Dermis microvascular lymphatic vessel endothelial cell (primary cell): ENCODE results near the gene SMIM38. TPM values are rescaled to one million over a fixed set of nuclear protein-coding genes. Genes with fewer than 3 reads are reported as not detected.
"Not testable (repeated sequence)": the region's sequence is repeated elsewhere in the genome, so short reads cannot be mapped to it uniquely, and the experiment has no call there.

Source experiments
- DNase-seq, 2 donors: peaks; one replicate each; pipeline versions ENCODE4 v3.0.0 to v3.0.0-alpha.2; 2010; ENCODE audit warnings: low read depth in 2 of 2
- total RNA-seq: library from RNA; depleted of rRNA; stranded (reverse); fragments of >200 nt; gene quantifications from 2 replicates; pipeline ENCODE4 v1.2.1, GENCODE V29; 2014

The SMIM38 gene
- total RNA-seq, 1 donor from 2014 or later: not detected

DNA sequence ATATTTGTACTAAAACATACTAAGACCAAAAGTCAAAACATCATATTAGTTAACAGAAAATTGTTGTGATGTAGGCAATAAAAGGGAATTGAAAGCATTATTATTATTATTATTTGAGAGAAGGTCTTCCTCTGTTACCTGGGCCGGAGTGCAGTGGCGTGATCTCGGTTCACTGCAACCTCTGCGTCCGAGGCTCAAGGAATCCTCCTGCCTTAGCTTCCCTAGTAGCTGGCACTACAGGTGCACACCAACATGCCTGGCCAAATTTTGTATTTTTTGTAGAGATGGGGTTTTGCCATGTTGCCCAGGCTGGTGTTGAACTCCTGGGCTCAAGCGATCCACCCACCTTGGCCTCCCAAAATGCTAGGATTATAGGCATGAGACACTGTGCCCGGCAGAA is 15.6 kb upstream of the SMIM38 start:
- not testable (repeated sequence) for DNase-seq

DNA sequence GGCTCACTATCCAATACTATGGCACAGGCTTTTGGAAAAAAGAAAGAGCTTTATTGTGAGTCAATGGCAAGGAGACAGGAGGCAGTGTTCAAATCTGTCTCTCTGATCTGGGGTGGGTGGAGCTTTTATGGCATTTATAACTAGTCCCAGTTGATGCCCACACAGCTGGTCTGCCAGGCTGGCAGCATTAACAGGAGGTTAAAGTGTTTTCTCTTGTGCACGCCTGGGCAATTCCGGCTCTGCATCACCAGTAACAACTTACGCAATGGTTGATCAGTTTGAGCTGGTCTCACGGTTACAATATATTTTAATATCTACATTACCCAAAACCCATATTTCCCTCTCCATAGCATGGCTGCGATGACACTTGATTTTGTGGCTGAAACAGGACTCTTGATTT is 15.1 kb upstream of the SMIM38 start:
- DNase-seq: no peak

DNA sequence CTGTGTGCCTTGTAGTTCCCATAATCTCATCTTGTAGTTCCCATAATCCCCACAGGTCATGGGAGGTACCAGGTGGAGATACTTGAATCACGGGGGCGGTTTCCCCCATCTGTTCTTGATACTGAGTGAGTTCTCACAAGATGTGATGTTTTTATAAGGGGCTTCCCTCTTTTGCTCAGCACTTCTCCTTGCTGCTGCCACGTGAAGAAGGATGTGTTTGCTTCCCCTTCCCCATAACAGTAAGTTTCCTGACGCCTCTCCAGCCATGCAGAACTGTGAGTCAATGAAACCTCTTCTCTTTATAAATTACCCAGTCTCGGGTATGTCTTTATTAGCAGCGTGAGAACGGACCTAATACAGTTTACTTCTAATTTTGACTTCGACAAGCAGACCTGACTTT is 14.0 kb upstream of the SMIM38 start:
- no peak for DNase-seq

DNA sequence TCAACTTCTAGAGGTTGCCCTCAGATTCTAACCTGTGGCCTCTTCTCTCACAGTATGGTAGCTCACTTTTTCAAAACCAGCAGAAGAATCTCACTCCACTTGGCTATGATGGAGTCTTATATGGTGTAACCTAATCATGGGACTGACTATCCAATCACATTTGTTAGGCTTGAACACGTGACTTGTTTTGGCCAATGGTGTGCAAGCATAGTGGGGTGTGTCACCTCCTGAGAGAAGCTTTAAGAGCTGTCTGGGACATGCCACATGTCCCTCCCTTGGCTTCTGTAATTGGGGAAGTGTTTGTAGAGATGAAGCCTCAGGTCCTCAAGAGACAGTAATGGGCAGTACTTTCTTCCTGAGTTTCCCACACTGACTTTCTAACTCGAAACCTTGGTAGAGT is 12.8 kb upstream of the SMIM38 start:
- DNase-seq: no peak

DNA sequence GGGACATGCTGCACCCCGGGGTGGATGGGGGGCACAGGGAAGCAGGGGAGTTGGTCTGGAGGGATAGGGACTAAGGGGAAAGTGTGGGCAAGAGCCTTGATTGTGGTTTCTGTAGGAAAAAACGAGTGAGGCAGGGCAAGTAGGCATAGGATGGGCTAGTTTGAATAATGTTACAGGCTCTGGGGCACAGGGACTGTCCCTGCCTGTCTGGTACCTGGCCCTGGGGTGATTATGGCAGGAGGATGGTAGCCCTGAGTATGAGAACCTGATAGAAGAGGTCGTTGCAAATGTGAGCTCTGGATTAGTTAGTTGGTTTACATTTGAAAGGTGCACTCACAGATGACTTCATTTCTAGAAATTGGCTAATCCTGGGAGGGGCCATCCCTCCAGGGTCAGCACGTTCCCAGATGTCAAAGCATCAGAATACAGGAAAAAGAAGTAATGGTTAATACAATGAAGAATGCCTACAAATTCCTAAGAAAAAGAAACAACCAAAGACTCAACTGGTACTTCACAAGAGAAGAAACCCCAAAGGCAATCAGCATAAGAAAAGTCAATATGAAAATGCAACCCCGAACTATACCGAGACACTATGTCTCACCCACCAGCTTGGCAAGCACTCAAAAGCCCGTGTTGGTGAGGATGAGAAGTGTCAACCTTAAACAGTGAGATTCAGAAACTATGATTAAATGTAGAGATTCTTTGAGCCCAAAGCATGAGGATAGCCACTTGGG is 11.3 kb upstream of the SMIM38 start:
- DNase-seq: no peak

DNA sequence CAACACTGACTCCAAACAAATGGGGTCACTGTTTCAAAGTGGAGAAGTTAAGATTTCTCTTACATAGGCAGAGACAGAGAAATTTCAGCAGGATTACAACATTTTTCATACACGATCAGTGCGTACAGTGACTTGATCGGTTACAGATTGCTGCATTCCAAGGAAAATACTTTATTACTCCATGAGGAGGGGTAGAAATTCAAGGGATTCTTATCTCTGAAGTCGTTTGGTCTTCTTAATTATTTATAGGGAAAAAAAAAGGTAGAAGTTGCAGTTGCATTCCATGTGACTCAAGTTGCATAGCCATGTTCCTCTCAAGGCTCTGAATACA is 10.7 kb upstream of the SMIM38 start:
- no peak for DNase-seq

DNA sequence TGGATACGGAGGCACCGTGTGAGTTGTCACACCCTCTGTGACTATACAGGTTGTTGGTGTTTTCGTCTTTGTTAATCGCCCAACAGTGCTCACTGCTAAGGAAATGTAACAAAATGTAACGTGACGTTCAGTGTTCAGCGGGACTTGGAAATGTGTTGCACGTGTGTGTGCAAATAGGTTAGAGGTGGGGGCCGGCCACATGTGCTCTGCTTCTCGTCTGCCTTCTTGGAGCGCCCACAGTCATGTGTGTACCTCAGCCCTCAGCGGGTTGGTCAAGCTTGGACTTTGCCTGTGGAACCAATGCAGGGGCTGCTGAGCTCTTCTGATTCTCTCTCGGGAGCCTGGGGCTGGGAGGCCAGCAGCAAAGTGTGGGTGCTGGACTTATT is 7.4 kb upstream of the SMIM38 start:
- DNase-seq: no peak

DNA sequence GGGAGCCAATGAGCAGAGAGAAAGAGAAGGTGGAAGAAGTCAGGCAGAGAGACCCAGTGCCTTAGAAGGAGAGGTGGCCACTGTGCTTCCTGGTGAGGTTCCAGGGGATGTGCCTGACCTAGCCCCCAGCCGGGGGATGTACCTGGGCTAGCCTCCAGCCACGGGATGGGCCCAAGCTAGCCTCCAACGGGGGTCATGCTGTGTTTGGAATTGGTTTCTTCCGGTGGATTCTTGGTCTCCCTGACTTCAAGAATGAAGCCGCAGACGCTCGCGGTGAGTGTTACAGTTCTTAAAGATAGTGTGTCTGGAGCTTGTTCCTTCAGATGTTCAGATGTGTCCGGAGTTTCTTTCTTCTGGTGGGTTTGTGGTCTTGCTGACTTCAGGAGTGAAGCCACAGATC is 6.9 kb upstream of the SMIM38 start:
- DNase-seq: no peak

DNA sequence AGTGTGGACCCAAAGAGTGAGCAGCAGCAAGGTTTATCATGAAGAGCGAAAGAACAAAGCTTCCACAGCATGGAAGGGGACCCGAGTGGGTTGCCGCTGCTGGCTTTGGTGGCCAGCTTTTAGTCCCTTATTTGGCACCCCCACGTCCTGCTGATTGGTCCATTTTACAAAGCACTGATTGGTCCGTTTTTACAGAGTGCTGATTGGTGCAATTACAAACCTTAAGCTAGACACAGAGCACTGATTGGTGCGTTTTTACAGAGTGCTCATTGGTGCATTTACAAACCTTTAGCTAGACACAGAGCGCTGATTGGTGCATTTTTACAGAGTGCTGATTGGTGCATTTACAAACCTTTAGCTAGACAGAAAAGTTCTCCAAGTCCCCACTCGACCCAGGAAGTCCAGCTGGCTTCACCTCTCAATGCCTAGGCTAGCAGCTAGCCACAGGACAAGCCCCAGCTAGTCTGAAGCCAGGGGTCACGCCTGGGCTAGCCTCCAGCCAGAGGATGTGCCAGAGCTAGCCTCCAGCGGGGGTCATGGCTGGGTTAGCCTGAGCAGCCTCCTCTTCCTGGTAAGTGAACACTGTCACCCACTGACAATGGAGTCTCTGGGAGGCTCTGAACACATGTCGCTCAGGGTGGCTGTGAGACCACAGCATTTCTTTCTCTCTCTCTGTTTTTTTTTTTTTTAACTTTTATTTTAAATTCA is 6.2 kb upstream of the SMIM38 start:
- DNase-seq: not testable (repeated sequence)

DNA sequence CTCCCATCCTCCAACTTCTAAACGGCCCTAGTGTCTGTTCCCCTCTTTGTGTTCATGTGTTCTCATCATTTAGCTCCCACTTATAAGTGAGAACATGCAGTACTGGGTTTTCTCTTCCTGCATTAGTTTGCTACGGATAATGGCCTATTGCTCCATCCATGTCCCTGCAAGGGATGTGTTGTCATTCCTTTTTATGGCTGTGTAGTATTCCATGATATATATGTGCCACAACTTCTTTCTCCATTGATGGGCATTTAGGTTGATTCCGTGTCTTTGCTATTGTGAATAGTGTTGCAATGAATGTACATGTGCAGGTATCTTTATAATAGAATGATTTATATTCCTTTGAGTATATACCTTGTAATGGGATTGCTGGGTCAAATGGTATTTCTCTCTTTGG is 5.6 kb upstream of the SMIM38 start:
- no peak for DNase-seq

DNA sequence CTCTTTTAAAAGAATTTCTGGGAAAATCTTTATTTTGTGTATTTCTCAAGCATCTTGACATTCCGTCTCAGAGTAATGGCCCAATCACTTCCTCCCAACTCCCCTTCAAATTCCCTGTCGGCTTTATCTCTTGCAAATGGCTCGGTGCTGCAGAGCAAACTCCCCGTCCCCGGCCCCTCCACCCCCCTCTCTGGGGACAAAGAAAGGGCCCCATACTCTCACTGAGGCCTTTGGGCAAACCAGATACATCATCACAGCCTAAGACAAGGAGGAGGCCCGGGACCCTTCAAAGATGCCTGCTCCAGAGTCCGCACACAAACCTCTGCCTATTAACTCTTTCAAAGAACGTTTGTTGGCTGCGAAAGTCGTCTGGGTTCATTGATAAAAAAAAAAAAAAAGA is 3.9 kb upstream of the SMIM38 start:
- no peak for DNase-seq

DNA sequence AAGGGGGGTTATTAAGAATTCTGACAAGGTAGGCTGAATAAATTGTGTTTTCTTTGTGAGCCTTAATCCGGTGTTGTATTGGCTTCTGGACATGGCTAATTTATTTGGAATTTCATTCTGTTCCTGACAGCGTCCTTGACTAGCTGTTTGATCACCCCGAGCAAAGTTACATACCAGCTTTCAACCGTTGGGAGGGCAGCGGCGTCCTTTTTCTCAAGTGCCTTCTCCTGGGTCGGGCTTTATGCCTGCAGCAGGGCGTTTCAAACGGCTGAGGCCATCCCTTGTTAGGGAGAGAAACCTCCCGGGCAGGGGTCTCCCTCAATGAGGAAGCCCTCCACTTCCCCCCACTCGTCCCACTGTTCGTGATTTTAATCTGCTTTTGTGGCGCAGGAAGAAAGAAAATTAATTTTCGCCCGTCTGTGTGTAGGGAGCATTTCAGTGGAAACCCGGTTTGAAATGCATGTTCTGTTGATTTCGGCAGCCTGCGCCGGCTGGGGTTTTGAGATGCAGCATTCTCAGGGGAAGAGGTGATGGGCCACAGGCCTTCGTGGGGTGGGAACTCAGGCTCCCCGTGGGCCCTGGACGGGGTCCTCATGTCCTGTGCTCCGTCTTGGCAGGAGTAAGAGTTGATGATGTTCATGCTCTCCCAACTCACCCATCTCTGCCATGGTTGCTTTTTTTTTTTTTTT is 2.9 kb upstream of the SMIM38 start:
- DNase-seq: no peak

DNA sequence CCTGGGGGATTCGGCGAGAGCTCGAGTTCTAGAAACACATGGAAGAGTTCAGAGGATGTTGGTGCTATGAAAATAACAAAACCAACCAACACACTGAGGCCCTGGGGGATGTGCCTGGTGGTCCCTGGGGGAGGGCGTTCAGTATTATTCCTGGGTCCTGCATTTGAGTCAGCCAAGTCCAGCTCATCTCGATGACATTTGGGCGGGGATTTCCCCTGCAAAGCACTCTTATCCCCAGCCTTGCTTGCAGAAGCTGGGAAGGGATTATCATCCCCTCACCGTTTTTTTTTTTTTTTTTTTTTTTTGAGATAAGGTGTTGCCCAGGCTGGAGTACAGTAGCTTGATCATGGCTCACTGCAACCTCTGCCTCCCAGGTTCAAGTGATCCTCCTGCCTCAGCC is 2.1 kb upstream of the SMIM38 start:
- no peak for DNase-seq

DNA sequence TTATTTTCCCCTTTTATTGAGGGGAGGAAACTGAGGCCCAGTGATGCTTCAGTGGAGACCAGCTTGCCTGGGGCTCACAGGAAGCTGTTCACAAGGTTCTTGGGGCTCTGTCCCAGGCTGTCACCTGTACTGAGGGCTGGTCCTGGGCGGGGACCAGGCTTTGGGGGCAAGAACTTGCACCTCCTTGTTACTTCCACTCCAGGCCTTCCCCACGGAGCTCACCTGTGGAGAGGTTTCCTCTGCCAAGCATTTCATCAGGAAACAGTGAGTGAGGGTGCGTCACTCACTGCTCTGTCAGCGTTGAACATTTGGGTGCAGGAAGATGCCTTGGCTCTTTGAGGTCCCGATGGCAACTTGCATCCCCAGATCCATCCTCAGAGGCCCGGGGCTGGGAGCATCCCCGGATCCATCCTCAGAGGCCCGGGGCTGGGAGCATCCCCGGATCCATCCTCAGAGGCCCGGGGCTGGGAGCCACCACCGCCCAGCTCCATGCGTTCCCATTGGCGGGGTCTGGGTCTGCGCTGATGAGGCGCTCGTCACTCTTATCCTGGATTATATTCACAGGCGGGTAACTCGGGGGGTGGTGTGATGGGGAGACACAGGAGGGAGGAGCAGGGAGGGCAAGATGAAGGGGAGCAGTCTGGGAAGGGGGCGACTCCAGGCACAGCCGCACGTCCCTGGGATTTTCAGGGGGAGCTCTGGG is 1.4 kb upstream of the SMIM38 start:
- no peak for DNase-seq

DNA sequence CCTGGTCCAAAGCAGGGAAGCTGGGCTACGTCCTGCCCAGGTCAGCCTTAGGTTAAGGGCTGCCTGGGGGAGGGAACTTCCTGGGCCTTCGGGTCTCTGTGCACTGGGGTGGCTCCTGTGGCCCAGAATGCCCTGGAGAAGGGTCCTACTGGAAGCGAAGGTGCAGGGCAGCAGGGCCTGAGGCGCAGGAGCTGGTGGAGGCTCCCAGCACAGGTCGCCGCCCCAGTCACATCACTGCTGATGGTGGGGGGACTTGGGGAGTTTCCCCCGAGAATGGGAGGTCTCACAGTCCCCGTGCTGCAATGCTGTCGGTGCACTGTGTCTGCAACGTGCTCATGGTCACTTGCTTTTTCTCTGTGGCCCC is 815 bp upstream of the SMIM38 start:
- no peak for DNase-seq

DNA sequence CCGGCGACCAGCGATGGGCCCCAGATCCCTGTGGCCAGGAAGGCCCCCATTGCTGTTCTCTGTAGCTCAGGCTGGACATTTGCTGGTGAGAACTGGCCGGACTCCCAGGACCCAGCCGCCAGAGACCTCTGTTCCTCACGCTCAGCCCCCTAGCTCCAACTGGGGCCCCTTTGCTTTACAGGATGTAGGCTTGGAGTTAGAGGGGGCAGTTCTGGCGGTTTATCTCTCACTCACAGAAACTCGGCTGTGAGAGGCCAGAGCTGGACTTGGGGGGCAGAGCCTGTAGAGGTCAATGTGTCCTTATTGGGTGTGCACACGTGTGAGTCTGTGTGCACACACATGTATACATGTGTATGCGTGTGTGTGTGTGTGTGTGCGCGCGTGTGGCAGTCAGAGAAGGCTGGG is 502 bp downstream of the SMIM38 start:
- no peak for DNase-seq

DNA sequence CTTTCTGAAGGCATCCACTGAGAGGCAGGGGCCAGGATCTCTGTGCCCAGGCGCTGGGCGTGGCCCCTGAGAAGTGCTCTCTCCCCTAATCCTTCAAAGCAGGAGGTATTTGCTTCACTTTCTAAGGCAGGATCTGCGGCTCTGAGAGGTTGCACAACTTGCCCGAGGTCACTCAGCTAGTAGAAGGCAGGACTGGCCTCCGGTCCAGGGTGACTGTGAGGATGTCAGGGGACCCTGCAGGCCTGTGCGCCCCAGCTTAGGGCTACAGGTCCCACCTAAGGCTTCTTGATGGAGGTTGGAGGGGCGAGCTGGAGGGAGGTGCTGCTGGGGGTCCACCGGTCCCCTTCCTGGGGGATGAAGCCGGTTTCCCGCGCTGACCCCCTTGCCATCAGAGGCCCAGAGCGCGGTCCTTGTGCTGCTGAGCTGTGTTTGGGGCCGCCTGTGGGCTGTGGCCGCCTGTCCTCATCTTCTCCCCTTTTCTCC is 979 bp downstream of the SMIM38 start:
- DNase-seq: no peak

DNA sequence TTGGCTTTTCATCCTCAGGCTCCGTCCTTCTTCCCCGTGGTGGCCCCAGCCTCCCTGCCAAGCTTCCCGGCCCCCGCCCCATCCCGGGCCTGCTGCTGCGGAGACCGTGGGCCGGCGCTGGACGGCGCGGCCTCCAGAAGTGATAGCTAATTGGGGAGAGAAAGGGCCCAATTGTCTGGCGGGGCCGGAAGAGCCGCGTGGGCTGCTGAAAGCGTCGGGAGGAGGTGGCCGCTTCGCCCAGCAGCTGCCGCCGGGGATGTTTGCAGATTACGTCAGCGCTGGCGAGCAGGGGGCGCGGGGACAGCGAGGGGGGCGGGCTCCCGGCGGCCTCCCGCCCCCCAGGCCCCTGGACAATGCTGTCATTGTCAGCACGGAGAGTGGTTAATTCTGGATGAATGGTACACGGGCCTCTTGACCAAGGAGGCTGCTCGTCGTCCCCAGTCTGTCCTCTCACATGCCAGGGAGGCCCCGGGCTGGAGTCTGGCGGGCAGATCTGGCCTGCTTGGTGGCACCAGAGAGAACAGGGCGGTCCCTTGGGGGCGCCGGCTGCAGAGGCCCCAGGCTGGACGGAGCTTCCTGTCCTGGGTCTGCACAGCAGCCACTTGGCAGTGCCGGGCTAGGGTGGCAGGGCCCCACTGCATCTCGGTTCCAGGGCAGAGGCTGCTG is 1.6 kb downstream of the SMIM38 start:
- DNase-seq: peak in 1 of 2 donors; percentile 31

DNA sequence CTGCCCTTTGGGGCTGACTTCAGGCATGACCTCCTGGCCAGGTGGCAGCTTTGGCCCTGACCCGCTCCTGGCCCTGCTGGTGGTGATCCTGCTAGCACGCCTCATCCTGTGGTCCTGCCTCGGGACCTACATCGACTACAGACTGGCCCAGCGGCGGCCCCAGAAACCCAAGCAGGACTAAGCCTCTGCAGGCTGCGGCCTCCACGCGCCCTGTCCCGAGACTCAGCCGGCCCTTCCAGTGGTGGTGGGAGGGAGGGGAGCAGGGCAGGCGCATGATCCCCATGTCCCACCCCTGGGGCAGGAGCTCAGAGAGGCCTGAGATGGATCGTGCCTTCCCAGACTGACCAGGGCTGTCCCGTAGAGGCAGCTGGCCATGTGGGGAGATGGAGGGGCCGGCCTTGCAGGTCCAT is 2.1 kb downstream of the SMIM38 start:
- no peak for DNase-seq

DNA sequence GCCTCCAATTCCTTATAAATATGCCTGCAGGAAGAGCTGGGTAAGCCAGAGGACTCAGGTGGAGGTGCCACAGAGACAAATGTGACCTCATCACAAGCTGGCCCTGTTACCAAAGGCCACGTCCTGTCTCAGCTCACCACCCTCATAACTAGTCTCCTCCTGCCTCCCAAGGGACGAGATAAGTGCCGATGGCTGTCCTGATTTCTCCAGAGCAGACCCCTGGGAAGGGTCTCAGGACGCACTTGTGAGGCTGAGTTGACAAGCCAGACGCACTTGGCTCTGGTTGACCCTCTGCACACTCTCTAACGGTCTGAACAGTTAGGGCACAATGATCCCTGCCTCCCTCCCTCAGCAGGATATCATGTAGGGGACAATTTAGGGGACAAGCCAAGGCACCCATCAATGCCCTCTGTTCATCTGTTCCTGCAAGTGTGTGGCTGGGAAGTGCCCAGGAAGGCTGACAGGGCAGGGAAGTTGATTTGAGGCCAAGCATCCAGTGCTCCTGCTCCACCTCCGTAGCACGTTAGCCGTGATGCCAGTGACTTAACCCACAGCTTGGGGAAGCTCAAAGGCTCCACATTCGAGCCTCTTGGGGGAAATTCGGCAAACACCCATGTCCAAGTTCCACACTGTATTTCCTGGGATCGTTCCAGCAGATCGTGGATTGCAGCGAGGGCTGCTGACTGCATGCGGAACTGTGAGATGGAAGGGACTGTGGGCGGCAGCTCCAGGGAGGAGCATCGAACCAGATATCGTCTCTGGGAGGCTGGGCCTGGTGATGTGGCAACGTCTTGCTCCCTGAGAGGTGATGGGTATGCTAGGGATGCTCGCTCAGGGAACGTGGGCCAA is 2.8 kb downstream of the SMIM38 start:
- DNase-seq: no peak
